PC-9 (cell line): ENCODE measurements around the gene SMAD6.

ENCODE experiments used
- EZH2 ChIP-seq: fragments of 200-600 bp; sonication (generic); IDR thresholded peaks from 2 replicates; pipeline ENCODE4 v1.8.0; 2017; ENCODE audit warnings: antibody characterized with exemption, low read depth
- TF ChIP-seq, protein P1 (sequence below): fragments of 200-600 bp; sonication (generic); conservative IDR thresholded peaks from 2 replicates; pipeline ENCODE4 v1.6.1; 2017; ENCODE audit warnings: mixed run types, antibody characterized with exemption, mild to moderate bottlenecking, moderate library complexity

DNA sequence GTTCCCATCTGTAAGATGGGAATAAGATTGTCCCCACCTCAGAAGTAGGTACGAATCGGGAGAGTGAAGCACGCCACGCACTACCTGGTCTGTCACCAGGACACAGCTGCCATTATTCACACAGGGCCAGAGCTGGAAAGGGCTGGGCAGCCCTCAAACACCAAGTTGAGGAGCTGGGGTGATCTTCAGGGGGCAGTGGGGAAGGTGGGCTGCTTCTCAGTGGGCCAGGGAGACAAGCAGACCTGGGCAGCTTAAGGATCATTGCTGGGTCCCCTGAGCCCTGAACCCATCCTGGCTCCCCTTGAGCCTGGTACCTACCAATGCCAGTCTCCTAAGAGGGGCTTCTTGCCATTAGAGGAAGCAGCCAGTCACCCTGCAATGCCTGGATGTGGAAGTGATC lies 82.1 kb downstream of the SMAD6 start:
- TF ChIP-seq, protein P1, sequence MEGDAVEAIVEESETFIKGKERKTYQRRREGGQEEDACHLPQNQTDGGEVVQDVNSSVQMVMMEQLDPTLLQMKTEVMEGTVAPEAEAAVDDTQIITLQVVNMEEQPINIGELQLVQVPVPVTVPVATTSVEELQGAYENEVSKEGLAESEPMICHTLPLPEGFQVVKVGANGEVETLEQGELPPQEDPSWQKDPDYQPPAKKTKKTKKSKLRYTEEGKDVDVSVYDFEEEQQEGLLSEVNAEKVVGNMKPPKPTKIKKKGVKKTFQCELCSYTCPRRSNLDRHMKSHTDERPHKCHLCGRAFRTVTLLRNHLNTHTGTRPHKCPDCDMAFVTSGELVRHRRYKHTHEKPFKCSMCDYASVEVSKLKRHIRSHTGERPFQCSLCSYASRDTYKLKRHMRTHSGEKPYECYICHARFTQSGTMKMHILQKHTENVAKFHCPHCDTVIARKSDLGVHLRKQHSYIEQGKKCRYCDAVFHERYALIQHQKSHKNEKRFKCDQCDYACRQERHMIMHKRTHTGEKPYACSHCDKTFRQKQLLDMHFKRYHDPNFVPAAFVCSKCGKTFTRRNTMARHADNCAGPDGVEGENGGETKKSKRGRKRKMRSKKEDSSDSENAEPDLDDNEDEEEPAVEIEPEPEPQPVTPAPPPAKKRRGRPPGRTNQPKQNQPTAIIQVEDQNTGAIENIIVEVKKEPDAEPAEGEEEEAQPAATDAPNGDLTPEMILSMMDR, result no peak
- no peak for TF ChIP-seq EZH2
